NCI-H1105 (cell line): Measurements from ENCODE around the gene LASP1NB.
"Not testable (repeated sequence)": the region's sequence is repeated elsewhere in the genome, so short reads cannot be mapped to it uniquely, and the experiment has no call there.

Experiments used
- DNase-seq: peaks from one replicate; lab custom pipeline; 2025; lab: John Stamatoyannopoulos, UW

Gene LASP1NB

GRCh38 chr17:38918129-38918913 lies 7.1 kb upstream of the LASP1NB start:
- DNase-seq, result no peak

GRCh38 chr17:38918916-38919315 lies 6.5 kb upstream of the LASP1NB start:
- DNase-seq, result no peak

- no peak for DNase-seq
Observed at GRCh38 chr17:38919316-38920078, 5.9 kb upstream of the LASP1NB start.

- no peak for DNase-seq
Observed at GRCh38 chr17:38920374-38921291, 4.8 kb upstream of the LASP1NB start.

GRCh38 chr17:38921756-38922411 lies 3.5 kb upstream of the LASP1NB start:
- no peak for DNase-seq

- DNase-seq, result peak; percentile 10
Observed at GRCh38 chr17:38922538-38923297, 2.7 kb upstream of the LASP1NB start.

GRCh38 chr17:38926293-38927070 lies 1.1 kb downstream of the LASP1NB start:
- no peak for DNase-seq

GRCh38 chr17:38930782-38931181 lies 5.4 kb downstream of the LASP1NB start:
- not testable (repeated sequence) for DNase-seq

- DNase-seq, result not testable (repeated sequence)
Observed at GRCh38 chr17:38933962-38934361, 8.5 kb downstream of the LASP1NB start.

- no peak for DNase-seq
Observed at GRCh38 chr17:38939987-38940386, 14.6 kb downstream of the LASP1NB start.

- DNase-seq, result no peak
Observed at GRCh38 chr17:38940404-38940803, 15.0 kb downstream of the LASP1NB start.

- DNase-seq, result peak; percentile 10
Observed at GRCh38 chr17:38942696-38943334, 17.4 kb downstream of the LASP1NB start.

- no peak for DNase-seq
Observed at GRCh38 chr17:38943607-38944006, 18.2 kb downstream of the LASP1NB start.

GRCh38 chr17:38947189-38947588 lies 21.8 kb downstream of the LASP1NB start:
- no peak for DNase-seq

GRCh38 chr17:38953800-38954199 lies 28.4 kb downstream of the LASP1NB start:
- DNase-seq, result not testable (repeated sequence)

- no peak for DNase-seq
Observed at GRCh38 chr17:38958326-38958725, 32.9 kb downstream of the LASP1NB start.

GRCh38 chr17:38958756-38959155 lies 33.3 kb downstream of the LASP1NB start:
- DNase-seq, result no peak

- no peak for DNase-seq
Observed at GRCh38 chr17:38959508-38959907, 34.1 kb downstream of the LASP1NB start.

- no peak for DNase-seq
Observed at GRCh38 chr17:38960402-38960801, 35.0 kb downstream of the LASP1NB start.

- DNase-seq, result no peak
Observed at GRCh38 chr17:38961413-38961812, 36.0 kb downstream of the LASP1NB start.
